GM21367 (cell line): ENCODE measurements around the gene ABCD4.
"Not testable (repeated sequence)": the region's sequence is repeated elsewhere in the genome, so short reads cannot be mapped to it uniquely, and the experiment has no call there.

Source experiments
- ATAC-seq: cut with Tn5 transposase; IDR thresholded peaks from one replicate; pipeline ENCODE4 v1.9.1; 2021; ENCODE audit not compliant: unreplicated experiment

Gene ABCD4

DNA sequence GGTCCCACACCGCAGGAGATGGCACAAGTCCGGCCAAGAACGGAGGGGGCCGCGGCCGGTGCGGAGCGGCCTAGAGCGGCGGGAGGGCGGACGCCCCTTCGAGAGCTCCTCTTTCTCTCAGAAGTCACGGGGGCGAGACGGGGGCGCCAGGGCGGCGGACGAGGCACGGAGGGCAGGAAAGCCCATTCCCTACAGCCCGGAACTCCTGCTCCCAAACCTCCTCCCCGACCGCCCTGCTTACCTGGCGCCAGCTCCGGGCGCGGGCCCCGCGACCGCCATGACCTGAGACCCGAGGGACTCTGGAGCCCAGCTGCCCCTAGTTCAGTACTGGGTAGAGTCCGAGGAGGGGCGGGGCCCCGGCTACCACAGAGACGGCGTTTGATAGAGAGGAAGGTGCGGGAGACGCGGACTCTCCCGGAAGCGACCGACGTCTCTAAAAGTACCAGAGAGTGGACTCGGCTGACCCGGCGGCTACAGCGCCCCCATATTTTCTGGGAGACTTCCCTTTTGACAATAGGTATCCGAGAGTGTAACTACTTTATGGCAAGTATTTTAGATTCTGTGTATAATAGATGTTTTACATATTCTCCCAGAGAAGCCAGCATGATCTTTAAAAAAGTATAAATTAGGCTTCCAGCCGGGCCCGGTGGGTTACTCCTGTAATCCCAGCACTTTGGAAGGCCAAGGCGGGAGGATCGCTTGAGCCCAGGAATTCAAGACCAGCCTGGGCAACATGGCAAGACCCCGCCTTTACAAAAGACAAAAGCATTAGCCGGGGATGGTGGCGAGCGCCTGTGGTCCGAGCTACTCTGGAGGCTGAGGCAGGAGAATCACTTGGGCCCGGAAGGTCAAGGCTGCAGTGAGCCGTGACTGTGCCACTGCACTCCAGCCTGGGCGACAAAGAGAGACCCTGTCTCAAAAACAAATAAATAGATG lies at the start of gene ABCD4:
Gene ABCD4 (minus strand): TSS at position 301 of the 936 bp plus-strand sequence. CDS start 22 bp downstream, at position 279.
- ATAC-seq: peak; percentile 94

DNA sequence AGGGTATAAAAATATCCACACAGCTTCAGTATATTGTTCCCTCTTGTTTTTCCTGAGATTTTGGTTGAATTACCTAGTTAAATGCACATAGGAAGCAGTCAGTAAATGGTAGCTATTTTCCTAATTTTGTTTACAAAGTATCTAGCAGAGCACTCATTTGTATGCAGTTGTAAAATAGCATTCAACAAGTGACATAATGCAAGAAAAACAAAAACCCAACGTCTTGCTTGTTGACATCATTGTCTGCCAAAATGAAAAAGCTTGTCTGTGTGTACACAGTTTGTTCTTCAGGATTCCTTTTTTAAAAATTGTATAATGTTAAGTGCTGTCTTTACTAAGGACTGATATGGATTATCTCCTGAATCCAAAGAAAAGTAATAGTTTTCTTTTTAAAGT lies 48.2 kb upstream of the ABCD4 start:
- no peak for ATAC-seq

DNA sequence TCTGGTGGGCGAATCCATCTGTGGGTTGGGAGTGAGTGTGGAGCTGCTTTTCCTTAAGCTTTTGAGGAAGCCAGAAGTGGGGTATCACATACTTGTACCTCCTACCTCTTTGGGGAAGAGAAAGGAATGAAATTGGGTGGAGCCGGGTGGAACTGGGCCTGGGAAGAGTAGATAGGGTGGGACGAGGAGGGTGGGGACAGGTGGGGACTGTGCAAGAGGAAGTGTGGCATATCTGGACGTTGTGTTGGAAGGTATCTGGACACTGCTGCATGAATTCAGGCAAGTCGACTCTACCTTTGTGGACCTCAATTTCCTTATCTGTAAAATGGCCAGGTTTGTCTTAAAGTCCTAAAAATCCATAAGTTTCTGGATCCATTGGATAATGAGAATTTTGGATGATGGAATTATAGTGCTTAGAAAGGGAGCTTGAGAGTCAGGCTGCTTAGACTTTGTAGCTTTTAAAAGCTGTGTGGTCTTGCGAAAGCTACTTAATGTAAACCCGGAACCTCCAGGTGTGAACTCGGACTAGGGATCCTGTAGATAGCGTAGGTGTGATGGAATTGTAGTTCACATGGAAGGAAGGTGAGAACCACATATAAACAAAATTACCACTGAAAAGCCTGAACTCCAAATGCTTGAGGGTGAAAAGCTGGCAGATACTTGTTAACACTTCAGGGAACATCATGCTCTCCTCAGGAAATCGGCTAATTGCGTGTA lies 47.6 kb upstream of the ABCD4 start:
- no peak for ATAC-seq

DNA sequence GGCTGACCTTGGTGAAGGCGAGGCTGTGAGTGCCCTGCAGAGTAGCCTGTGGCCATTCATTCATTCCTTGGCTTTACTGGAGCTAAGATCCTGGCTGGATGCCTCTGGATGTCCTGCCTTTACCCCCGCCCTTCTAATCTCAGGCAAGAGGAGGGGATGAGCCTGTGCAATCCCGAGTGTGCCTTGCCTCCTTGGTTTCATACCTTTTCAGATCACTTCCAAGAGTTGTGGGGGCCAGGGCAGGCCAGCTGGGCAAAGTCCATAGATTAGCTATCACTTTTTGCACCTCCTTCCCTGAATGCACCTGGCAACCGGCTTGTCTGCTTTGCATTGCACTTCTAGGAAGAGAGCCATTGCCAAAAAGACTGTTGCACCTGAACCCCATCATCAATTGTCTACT lies 47.0 kb upstream of the ABCD4 start:
- no peak for ATAC-seq

DNA sequence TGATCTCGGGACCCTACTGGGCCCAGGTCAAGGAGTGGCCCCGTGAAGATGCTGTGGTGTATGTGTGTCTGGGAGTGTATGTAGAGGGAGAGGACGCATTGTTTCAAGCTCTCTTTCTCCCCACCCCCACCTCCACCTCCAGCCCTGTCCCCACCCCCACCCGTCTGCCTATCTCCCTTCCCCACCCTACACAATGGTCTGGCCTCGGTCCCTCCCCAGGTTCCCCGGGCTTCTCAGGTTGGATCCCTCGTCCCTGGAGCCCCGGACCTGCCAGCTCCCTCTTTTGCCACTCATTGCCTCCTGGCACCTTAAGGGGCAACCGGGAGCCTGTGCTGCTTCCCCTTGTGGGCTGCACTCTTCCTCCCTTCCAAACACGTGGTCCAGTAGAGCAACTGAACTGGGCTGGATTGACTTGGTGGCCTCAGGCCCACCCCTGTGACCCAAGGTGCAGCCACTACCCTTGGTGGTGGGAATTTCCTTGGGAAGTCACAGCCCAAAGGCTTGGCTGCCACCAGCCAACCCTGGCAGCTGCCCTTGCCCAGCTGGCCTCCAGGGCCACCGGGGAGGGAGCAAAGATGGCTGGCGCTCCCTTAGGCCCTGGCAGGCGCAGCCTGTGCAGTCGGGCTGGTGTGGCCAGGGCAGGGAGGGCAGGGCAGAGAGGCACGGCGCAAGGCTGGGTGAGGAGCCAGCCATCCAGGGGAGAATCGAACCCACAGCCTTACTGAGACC lies 46.2 kb upstream of the ABCD4 start:
- no peak for ATAC-seq

DNA sequence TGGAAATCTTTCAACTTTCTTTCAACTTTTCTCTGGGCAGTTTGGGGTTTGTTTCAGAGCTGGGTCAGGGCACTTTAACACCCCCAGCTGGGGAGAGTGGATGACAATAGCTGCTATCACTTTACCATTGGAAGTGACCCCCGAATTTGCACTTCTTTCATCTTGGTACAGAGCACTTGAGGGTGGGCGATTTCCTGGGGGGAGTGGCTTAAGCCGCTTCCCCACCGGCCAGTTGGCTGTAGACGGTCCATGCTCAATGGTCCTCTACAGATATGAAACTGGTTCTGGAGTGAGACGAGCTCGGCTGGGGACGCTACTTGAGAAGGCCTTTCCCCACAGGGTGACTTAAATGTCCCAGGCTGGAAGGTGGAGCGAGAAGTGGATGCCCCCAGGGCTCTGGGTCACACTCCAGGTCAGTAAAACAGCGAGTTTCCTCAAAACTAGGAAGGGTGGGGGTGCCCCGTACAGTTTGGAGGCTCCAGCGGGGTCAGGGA lies 45.6 kb upstream of the ABCD4 start, which contains the start of gene VRTN:
Gene VRTN (plus strand): TSS at position 231 of the 494 bp plus-strand sequence. CDS start 8,313 bp downstream, outside the sequence.
- ATAC-seq: no peak

DNA sequence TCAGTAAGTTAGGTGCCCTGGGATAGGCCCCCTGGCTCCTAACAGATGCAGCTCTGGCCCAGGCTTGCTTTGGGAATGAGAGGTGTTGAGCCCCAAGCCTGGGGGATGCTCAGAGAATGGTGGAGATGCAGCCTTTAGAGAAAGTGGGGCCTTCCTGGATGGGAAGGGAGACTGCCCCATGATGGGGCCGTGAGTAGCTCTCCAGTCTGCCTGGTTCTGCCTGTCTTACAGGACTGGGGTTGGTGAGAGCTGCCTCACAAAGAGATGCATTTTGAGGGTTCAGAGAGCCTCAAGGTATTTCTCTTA lies 45.0 kb upstream of the ABCD4 start:
- ATAC-seq: no peak

DNA sequence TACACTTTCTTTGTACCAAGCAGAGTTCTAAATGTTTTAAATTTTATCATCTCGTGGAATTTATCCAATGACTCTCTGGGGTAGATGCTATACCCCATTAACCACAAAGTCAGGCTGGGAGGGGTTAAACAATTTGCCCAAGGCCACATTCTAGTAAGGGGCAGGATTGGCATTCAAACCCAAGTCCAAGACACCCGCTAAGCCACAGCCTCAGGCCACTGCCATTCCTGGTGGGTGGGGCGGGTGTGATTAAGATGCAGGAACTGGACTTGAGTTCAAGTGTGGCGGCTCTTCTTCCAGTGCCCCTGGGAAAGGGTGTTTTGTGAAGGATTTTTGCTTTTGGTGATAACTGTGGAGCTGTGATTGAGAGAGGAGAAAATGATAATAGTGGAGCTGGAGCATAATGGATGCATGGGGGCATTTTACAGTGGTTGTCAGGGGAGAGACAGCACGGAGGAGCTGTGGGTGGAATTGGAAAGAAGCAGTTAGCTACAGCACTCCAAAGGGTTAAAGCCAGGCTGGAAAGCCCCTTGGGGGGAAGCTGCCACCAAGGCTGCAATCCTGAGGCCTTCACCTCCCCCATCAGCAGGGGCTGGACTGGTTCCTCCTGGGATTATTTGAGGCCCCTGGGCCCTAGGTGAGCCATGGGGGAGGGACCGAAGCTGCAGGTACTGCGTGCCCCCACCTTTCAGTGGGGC lies 44.5 kb upstream of the ABCD4 start:
- ATAC-seq: no peak

DNA sequence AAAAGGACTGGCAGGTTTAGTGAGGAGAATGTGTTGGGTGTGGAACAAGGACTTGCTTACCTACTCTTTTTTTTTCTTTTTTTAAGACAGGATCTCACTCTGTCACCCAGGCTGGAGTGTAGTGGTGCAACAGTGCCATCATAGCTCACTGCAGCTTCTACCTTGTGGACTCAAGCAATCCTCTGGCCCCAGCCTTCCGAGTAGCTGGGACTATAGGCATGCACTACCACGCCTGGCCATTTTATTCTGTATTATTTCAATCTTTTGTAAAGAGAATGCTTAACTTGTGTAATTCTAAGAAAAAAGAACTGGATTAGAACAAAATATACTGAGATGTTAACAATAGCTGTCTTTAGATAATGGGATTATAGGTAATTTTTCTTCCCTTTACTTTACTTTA lies 43.6 kb upstream of the ABCD4 start:
- ATAC-seq: no peak

DNA sequence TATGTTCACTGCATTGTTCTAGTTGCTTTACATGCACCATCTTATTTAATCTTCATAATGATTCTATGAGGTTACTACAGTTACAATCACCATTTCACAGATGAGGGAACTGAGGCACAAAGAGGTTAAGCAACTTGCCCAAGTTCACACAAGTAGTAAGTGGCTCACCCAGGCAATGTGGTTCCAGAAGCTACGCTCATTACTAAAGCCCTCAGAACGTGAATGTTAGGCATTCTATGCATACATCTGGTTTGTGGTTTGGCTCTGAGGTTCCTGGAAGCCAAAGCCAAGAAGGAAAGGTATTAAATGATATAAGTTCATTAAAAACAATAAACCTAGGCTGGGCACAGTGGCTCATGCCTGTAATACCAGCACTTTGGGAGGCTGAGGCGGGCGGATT lies 31.2 kb upstream of the ABCD4 start:
- no peak for ATAC-seq

DNA sequence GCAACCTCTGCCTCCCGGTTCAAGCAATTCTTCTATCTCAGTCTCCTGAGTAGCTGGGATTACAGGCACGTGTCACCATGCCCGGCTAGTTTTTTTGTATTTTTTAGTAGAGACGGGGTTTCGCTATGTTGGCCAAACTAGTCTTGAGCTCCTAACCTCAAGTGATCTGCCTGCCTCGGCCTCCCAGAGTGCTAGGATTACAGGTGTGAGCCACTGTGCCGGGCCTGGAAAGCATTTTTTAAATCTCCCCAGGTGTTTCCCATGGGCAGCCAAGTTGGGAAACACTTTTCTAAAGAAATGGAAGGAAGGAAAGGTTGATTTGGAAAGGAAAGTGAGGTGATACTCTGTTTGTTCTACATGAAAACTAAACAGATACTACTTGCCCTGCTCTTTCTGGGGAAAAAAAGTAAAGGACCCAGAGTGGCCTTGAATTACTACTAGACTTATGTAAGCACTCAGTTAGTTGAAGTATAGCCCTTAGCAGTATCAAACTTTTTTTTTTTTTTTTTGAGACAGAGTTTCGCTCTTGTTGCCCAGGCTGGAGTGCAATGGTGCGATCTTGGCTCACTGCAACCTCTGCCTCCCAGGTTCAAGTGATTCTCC lies 27.3 kb upstream of the ABCD4 start:
- ATAC-seq: not testable (repeated sequence)

DNA sequence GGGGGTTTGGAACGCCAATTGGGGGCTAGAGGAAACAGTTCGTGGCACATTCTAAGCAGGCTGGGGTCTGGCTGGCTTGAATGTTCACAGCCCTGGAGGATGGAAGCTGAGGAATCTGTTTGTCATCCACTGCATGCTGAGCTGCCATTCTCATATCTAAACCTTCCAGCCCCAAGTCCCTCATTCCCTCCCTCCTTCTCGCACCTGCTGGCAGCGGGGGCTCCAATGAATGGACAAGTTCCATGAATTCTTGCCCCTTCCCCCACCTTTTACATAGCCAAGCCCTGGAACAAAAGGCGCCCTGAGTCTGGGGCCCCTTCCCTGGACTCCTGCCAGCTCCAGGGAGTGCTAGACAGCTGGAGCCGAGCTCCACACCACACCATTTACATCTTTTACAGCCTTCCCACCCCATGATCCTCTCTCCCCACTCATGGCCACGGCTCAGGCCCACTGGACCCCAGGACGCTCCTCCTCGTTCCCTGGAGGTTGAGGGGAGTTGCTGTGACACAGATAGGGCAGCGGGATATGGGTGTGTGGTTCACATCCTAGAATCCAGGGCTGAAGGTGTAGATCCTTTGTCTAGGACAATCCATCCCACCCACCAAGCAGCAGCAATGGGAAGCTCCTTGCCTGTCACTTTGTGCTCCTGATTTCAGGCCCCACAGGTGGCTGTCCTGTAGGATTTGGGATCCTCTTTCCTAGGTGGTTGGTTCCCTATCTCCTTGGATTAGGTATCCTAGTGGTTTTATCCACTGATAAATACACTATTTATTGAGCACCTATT lies 23.8 kb upstream of the ABCD4 start:
- no peak for ATAC-seq

DNA sequence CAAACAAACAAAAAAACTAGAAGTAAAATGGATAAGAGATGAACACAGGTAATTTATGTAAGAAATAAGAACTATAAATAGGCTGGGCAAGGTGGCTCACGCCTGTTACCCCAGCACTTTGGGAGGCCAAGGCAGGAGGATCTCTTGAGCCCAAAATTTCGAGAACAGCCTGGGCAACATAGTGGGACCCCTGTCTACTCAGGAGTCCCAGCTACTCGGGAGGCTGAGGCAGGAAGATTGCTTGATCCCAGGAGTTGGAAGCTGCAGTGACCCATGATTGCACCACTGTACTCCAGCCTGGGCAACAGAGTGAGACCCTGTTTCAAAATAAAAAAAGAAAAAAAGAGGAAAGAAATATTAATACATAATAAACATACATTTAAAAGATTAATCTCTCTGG lies 22.7 kb upstream of the ABCD4 start:
- no peak for ATAC-seq

DNA sequence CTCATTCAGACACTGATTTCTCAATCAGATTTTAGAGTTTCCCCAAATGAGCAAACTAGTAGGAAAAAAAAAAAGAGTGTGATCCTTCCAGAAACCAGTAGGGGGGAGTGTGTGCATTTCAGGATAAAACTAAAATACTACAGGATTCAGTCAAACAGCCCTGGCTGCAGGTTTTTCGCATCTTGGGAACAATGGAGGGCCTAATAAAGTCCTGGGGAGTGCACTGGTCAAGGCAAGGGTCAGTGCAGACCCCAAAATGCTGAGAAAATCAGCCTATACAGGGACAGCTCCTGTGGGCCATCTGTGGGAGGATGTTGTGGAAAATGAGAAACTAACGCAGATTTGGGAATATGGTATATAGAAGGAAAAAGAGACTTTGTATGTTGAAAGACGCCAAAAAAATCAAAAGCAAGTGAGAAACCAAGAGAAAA lies 22.2 kb upstream of the ABCD4 start:
- ATAC-seq: no peak

DNA sequence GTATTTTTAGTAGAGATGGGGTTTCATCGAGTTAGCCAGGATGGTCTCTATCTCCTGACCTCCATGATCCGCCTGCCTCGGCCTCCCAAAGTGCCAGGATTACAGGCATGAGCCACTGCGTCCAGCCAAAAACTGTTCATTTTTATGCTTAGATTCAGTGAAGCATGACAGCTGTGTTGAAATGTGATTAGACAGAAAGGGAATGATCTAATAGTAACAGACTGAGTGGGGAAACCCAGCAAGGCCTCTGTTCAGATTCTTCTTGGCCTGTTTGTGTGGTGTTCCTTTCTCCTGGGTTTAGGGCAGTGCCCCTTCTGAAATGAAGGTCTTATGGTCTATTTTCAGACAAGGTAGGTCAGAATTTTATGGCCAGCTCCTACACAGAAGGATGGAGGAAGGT lies 11.8 kb upstream of the ABCD4 start:
- ATAC-seq: no peak

DNA sequence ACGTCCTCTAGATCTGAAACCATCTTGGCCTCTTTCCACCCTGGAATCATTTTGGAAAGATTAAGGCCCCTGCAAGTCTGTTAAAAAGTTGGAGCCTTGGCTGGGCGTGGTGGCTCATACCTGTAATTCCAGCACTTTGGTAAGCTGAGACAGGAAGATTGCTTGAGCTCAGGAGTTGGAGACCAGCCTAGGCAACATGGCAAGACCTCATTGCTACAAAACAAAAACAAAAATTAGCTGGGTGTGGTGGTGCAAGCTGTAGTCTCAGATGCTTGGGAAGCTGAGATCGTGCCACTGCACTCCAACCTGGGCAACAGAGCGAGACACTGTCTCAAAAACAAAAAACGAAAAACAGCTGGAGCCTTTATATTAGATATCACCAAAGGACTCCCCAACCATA lies 10.9 kb upstream of the ABCD4 start:
- ATAC-seq: no peak

DNA sequence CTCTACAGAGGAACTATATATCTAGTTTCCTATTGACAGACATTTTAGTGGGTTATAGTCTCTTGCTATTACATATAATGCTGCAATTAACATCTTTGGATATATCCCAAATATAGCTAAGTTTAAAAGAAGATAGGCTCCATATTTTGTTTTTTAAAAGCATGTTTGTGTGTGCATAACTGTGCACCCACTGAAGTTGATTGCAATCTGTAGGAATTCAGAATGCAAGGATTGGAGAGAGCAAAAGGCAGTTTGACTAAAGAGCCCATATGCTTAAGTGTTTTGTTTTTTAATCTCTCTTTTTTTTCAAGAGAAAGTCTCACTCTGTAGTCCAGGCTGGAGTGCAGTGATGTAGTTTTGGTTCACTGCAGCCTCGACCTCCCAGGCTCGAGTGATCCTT lies 9.4 kb upstream of the ABCD4 start:
- ATAC-seq: no peak

DNA sequence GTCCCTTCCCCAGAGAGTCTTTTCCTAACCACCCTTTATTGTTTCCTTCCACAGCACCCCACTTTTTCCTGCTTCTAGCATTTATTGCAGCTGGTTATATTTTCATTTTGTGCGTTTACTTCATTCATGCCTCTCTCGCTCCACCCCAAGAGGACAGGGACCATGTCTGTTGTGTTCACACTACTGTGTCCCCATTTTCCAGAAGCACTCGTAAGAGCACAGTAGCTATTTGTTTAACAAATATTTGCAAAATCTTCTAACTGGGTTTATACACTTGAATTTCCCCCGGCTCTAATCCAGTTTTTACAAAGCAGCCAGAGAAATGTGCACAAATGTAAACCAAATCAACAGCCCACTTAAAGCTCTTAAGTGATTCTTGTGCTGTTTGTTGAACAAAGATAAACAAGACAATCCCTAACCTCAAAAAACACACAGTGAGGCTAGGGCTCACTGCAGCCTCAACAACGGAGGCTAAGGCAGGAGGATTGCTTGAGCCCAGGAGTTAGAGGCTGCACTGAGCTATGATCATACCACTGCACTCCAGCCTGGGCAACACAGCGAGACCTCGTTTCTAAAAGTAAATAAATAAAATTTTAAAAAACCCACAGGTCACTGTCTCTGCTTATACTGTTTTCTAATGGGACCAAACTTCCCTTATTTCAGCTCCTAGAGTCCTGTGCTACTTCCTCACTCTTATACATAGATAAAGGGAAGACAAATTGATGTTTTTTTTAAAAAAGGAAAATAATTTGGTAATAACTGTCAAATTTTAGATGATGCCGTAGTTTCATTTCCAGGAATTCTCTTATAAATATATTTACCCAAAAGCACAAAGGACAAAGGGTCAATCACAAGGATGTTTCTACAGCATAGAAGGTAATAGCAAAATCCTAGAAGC lies 6.6 kb upstream of the ABCD4 start:
- no peak for ATAC-seq

DNA sequence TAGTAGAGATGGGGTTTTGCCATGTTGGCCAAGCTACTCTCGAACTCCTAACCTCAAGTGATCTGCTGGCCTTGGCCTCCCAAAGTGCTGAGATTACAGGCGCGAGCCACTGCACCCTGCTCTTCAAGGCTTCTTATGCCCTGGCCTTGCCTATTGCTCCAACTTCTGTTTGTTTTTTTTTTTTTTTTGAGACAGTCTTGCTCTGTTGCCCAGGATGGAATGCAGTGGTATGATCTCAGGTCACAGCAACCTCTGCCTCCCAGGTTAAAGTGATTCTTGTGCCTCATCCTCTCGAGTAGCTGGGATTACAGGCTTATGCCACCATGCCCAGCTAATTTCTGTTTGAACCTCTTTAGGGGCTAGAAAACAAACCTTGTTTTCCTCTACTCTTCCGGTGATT lies 6.0 kb upstream of the ABCD4 start:
- ATAC-seq: no peak
